Frontal cortex (tissue), 4 donors: ENCODE data around the gene KAT8. TPM values are rescaled to one million over a fixed set of nuclear protein-coding genes. Genes with fewer than 3 reads are reported as not detected.

Experiments used
- DNase-seq, 2 donors: peaks; one replicate each; pipeline ENCODE4 v3.0.0; 2012; ENCODE audit warnings: low spot score in 2 of 2
- FAIRE-seq: peaks from 2 replicates; lab custom pipeline; 2012; peaks lifted over from hg19 to GRCh38; lab: Jason Lieb, UNC
- total RNA-seq: library from RNA; depleted of rRNA; stranded (reverse); fragments of >200 nt; gene quantifications from one replicate; pipeline ENCODE4 v1.2.3, GENCODE V29; 2014
- donor health status: control.
- donor health status: control.
- donor health status: control.

The KAT8 gene
- total RNA-seq, result 47.7 TPM

DNA sequence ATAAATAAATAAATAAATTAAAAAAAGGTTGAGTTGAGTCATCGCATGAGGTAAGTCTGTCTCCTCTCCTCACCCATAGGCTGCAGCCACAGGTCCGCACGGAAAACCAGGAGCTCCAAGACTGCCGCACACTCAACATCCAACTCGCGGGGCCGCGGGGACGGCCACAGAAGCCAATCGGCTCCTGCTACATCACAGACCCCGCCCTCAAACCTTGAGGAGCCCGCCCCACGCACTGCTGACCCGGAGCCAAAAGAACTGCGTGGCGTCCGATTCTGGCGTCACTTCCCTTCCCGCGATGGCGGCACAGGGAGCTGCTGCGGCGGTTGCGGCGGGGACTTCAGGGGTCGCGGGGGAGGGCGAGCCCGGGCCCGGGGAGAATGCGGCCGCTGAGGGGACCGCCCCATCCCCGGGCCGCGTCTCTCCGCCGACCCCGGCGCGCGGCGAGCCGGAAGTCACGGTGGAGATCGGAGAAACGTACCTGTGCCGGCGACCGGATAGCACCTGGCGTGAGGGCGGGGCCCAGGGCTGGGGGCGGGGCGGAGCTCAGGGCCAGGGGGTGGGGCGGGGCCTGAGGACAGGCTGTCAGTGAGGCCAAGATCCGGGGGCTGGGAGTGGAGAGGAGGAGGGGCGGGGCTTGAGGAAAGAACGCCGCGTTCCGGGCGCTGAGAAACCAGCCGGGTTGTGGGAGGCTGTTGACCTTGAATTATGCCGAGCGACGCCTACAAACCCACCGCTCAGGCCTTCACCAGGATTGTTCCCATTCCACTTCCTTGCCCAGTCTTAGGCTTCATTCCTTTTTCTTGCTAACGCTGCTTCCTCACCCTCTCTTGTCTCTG lies at the start of gene KAT8:
KAT8 (plus strand) TSS at position 281 of the 839 bp plus-strand sequence; CDS start at position 299, 18 bp downstream.
- DNase-seq (peak; percentile 97 to 98), FAIRE-seq (no peak)

DNA sequence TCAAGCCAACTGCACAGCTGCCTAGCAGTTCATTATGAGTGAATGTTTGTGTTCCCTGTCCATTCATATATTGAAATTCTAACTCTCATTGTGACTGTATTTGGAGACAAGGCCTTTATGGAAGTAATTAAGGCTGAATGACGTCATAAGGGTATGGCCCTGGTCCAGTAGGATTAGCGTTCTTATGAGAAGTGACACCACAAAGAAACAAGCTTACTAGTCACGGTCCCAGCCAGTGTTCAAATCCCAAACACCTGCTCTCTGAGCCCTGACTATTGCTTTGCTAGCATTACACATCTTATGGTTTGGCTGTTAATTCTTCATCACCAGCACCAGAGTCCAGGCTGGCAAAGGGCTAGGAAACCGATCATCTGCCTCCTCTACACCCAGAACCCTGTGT lies 45.6 kb upstream of the KAT8 start:
- FAIRE-seq (no peak), DNase-seq (no peak)

GRCh38 chr16:31072540-31073141 lies 44.8 kb upstream of the KAT8 start:
- FAIRE-seq (no peak), DNase-seq (no peak)

- DNase-seq, result peak; percentile 91 to 92
- FAIRE-seq, result no peak
Measured at GRCh38 chr16:31073142-31073969, 44.1 kb upstream of the KAT8 start.

DNA sequence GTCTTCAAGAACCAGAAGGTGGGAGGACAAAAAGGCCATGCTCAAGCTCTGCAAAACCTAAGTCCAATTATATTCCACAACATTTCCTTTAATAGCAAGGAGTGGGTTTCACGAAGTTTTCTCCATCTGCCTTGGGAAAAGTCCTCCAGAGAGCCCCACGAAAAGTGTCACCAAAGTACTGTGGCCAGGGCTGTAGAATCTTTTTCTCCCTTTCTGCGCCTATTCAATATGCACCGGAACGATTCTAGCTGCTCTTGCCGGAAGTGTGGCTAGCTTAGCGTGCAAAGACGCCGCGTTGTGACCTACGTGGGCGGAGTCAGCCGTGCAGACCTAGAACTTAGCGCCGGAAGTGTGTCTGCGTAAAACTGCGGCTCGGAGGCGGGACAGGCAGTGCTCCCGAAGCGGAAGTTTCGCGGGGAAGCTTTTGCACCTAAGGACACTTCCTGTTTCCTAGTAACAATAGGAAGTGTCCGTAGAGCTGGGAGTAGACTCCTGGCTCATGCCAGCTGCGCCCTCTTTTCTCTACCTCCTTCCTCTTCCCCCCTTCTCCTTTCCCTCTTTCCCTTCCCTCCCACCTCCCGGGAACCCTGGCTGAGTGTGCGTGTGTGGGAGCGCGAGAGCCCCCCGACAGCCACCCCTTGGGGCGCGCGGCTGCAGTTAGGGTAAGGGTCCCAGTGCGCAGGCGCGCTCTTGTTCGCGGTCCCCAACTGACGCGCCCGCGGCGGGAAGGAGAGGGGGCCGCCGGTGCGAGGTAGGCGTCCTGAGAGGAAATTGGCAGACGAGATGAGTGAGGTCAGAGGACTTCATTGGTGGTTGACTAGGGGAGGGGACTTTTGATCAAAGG lies 43.3 kb upstream of the KAT8 start, which contains the start of the genes ZNF646 and ZNF668:
ZNF646 (plus strand) TSS at position 453 of the 844 bp plus-strand sequence. CDS start 1,903 bp downstream, outside the sequence.
ZNF668 (minus strand) TSS at position 271 of the 844 bp plus-strand sequence. CDS start 9,781 bp downstream, outside the sequence.
- no peak for FAIRE-seq

GRCh38 chr16:31074814-31075183 lies 42.7 kb upstream of the KAT8 start:
- DNase-seq, result no peak
- FAIRE-seq, result no peak

More for the DNA sequence above, 43.3 kb upstream of the KAT8 start, which contains the start of the genes ZNF646 and ZNF668:
- DNase-seq, result peak; percentile 97 to 99

DNA sequence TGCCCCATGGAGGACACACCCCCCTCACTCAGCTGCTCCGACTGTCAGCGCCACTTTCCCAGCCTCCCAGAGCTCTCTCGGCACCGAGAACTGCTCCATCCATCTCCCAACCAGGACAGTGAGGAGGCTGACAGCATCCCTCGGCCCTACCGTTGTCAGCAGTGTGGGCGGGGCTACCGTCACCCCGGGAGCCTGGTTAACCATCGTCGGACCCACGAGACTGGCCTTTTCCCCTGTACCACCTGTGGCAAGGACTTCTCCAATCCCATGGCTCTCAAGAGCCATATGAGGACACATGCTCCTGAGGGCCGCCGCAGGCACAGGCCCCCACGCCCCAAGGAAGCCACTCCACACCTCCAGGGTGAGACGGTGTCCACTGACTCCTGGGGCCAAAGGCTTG lies 41.1 kb upstream of the KAT8 start:
- FAIRE-seq (no peak), DNase-seq (no peak)

GRCh38 chr16:31077024-31077423 lies 40.4 kb upstream of the KAT8 start:
- no peak for FAIRE-seq

GRCh38 chr16:31077592-31078396 lies 39.7 kb upstream of the KAT8 start:
- FAIRE-seq (no peak), DNase-seq (no peak)

More at GRCh38 chr16:31077024-31077423, 40.4 kb upstream of the KAT8 start:
- no peak for DNase-seq

DNA sequence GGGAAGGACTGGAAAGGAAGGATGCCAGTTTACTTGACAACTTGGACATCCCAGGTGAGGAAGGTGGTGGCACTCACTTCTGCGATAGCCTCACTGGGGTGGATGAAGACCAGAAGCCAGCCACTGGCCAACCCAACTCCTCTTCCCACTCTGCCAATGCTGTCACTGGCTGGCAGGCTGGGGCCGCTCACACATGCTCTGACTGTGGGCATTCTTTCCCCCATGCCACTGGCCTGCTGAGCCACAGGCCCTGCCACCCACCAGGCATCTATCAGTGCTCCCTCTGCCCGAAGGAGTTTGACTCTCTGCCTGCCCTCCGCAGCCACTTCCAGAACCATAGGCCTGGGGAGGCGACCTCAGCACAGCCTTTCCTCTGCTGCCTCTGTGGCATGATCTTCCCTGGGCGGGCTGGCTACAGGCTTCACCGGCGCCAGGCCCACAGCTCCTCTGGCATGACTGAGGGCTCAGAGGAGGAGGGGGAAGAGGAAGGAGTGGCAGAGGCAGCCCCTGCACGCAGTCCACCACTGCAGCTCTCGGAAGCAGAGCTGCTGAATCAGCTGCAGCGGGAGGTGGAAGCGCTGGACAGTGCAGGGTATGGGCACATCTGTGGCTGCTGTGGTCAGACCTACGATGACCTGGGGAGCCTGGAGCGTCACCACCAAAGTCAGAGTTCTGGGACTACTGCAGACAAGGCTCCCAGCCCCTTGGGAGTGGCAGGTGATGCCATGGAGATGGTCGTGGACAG lies 38.7 kb upstream of the KAT8 start:
- no peak for FAIRE-seq

DNA sequence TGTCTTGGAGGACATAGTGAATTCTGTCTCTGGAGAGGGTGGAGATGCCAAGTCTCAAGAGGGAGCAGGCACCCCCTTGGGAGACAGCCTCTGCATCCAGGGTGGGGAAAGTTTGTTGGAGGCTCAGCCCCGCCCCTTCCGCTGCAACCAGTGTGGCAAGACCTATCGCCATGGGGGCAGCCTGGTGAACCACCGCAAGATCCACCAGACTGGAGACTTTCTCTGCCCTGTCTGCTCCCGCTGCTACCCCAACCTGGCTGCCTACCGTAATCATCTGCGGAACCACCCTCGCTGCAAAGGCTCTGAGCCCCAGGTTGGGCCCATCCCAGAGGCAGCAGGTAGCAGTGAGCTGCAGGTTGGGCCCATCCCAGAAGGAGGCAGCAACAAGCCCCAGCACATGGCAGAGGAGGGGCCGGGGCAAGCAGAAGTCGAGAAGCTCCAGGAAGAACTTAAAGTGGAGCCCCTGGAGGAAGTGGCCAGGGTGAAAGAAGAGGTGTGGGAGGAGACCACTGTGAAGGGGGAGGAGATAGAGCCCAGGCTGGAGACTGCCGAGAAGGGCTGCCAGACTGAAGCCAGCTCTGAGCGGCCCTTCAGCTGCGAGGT lies 38.0 kb upstream of the KAT8 start:
- no peak for FAIRE-seq

More for the DNA sequence above, 38.7 kb upstream of the KAT8 start:
- no peak for DNase-seq

GRCh38 chr16:31080035-31080629 lies 37.3 kb upstream of the KAT8 start:
- FAIRE-seq (no peak), DNase-seq (no peak)

More for the DNA sequence above, 38.0 kb upstream of the KAT8 start:
- DNase-seq, result no peak

GRCh38 chr16:31080756-31081419 lies 36.6 kb upstream of the KAT8 start:
- FAIRE-seq (no peak), DNase-seq (no peak)

DNA sequence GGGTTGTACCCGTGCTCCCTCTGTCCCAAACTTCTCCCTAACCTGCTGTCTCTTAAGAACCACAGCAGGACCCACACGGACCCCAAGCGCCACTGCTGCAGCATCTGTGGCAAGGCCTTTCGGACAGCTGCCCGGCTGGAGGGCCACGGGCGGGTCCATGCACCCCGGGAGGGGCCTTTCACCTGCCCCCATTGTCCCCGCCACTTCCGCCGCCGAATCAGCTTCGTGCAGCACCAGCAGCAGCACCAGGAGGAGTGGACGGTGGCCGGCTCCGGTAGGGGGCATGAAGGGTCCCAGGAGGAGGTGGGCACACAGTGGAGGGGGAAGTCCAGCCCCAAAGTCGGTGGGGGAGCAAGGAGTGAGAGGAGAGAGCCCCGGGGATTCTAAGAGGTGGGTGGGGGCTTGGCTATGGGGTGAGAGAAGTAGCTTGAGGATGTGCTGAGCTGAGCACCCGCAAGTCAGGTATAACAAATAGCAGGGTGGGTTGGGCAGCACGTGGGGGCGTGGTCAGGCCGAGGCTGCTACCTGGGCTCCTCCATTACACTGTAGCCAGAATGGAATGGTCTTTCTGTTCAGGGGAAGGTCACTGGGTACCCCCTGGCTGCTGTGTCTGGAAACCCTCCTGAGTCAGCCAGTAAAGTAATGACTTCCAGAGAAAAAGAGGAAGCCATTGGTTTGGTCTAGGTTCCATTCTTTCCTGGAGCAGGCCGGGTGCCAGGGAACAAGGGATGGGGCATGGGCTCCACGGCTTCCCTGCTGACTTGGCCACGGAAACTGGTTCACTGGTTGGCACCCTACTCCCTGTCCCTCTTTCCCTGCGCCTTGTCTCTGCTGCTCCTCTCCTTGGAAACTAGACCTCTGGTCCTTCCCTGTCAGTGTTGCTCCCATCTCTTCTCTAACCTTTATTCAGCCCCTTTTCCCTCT lies 35.8 kb upstream of the KAT8 start:
- no peak for DNase-seq
- no peak for FAIRE-seq

GRCh38 chr16:31082368-31083045 lies 35.0 kb upstream of the KAT8 start:
- FAIRE-seq (no peak), DNase-seq (no peak)
